T-cell (primary cell): Measurements from ENCODE around the gene KCNK13. TPM values are rescaled to one million over a fixed set of nuclear protein-coding genes. Genes with fewer than 3 reads are reported as not detected.

Experiments
- ATAC-seq, 4 experiments: fragments of 200-7000 bp in 3 of 4; fragments of 150-1000 bp in 1 of 4; cut with Tn5 transposase; replicated peaks in 1 of 4; 1 replicate in 3 of 4; 2 replicates in 1 of 4; pipeline ENCODE4 v1.10.0; 2021; ENCODE audit warnings: moderate library complexity in 3 of 4, mild to moderate bottlenecking in 2 of 4, moderate number of reproducible peaks in 1 of 4
- CTCF ChIA-PET, 2 donors: fragments of 300-600 bp; sonication (Branson Sonifier 250); formaldehyde crosslinking; loops; one replicate each; lab custom pipeline; 2022; ENCODE audit warnings: antibody characterized with exemption in 2 of 2; lab: Charles Lee
- POLR2A ChIA-PET, 2 donors: fragments of 300-600 bp; sonication (Branson Sonifier 250); formaldehyde crosslinking; loops; one replicate each; lab custom pipeline; 2022; ENCODE audit warnings: antibody characterized with exemption in 2 of 2; lab: Charles Lee
- DNase-seq, 35 experiments: peaks; one replicate each; pipeline versions ENCODE4 v3.0.0 to v3.0.0-alpha.2; 2013 to 2023
- H3K27ac ChIP-seq: one replicate; pipeline ENCODE4 v1.5.1; 2013; ENCODE audit warnings: low read length
- H3K27me3 ChIP-seq, 2 experiments: replicated peaks in 1 of 2; 1 replicate in 1 of 2; 2 replicates in 1 of 2; pipeline versions ENCODE4 v1.6.1 to v1.7.0; 2013; ENCODE audit warnings: low read length in 1 of 2, mixed read lengths in 1 of 2; ENCODE audit not compliant: control insufficient read depth in 2 of 2, insufficient read depth in 2 of 2; ENCODE audit errors: extremely low read depth in 1 of 2
- H3K36me3 ChIP-seq, 2 donors: 1 replicate in 1 of 2; 2 replicates in 1 of 2; pipeline versions ENCODE4 v1.6.1 to v1.7.0; 2013; ENCODE audit warnings: low read length in 1 of 2; ENCODE audit not compliant: control insufficient read depth in 2 of 2, insufficient read depth in 1 of 2; ENCODE audit errors: extremely low read depth in 1 of 2
- H3K4me1 ChIP-seq, 2 experiments: 1 replicate in 1 of 2; 2 replicates in 1 of 2; pipeline versions ENCODE4 v1.6.1 to v1.7.0; 2013; ENCODE audit warnings: low read length in 2 of 2, mixed read lengths in 1 of 2; ENCODE audit not compliant: insufficient read depth in 2 of 2, control insufficient read depth in 1 of 2; ENCODE audit errors: extremely low read depth in 1 of 2
- H3K4me3 ChIP-seq, 2 donors: 1 replicate in 1 of 2; 2 replicates in 1 of 2; pipeline versions ENCODE4 v1.5.1 to v1.7.0; 2013; ENCODE audit warnings: mild to moderate bottlenecking in 2 of 2, low read length in 1 of 2, moderate library complexity in 1 of 2; ENCODE audit not compliant: control insufficient read depth in 1 of 2; ENCODE audit errors: extremely low read depth in 1 of 2
- H3K9me3 ChIP-seq: 2 replicates; pipeline ENCODE4 v1.7.0; 2013
- H3K27ac Mint-ChIP-seq, 2 donors: one replicate each; pipeline ENCODE4 v1.8.0; 2020 to 2021; ENCODE audit warnings: mild to moderate bottlenecking in 2 of 2, mixed read lengths in 2 of 2
- H3K27me3 Mint-ChIP-seq, 2 donors: one replicate each; pipeline ENCODE4 v1.8.0; 2021 to 2022; ENCODE audit warnings: mixed read lengths in 2 of 2
- H3K36me3 Mint-ChIP-seq: one replicate; pipeline ENCODE4 v1.8.0; 2021; ENCODE audit warnings: mixed read lengths
- H3K4me1 Mint-ChIP-seq, 3 donors: one replicate each; pipeline ENCODE4 v1.8.0; 2020 to 2022; ENCODE audit warnings: mixed read lengths in 3 of 3, mild to moderate bottlenecking in 1 of 3
- H3K4me3 Mint-ChIP-seq, 3 donors: one replicate each; pipeline ENCODE4 v1.8.0; 2020 to 2022; ENCODE audit warnings: mild to moderate bottlenecking in 3 of 3, mixed read lengths in 3 of 3, moderate library complexity in 3 of 3
- H3K9me3 Mint-ChIP-seq, 3 donors: one replicate each; pipeline ENCODE4 v1.8.0; 2020 to 2022; ENCODE audit warnings: mixed read lengths in 3 of 3
- WGBS: methylation state at CpG from one replicate; pipeline ENCODE4 v1.1.5; 2013; ENCODE audit warnings: missing lambda C conversion rate; ENCODE audit not compliant: insufficient coverage; 5-methylcytosine and 5-hydroxymethylcytosine counted together
- total RNA-seq, 35 experiments: library from RNA in 6 of 35; stranded (reverse) in 6 of 35; fragments of 120-200 nt in 1 of 35; gene quantifications; one replicate each; pipeline versions ENCODE4 v1.2.1 to v1.2.4 and lab custom pipeline; 2013 to 2026

KCNK13 gene
- total RNA-seq, 5 donors from 2014 or later (not counting 1 experiment from before 2014, with no cell fraction given), result not detected

DNA sequence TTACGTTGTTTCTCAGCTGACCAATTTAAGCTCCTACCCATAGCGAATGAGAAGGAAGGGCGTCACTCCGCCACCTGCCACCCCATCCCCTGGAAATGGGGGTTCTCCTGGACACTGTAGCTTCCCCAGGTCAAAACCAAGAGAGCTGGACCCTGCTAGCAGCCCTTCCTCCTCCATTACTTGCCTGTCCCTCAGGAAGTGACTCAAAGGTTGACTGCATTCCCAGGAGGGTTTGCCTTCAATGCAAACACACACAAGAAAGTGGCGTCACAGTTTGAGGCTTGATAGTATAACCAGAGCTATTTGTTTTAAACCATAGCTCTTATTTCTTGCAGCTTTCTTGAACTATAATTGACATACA lies 79.1 kb downstream of the KCNK13 start:
- POLR2A ChIA-PET, result no interaction called here
- no peak overlapping the region for H3K27ac ChIP-seq
- 100% methylated on average over 2 of the region's 5 CpGs for WGBS
- no peak for ATAC-seq
- peaks cover 0 to 3% (median 0%) of the 10 kb centered on the region in 3 donors for H3K9me3 Mint-ChIP-seq
- H3K27me3 Mint-ChIP-seq, result peaks cover 14 to 28% of the 10 kb centered on the region in 2 donors
- no peaks in the 10 kb centered on the region for H3K4me1 ChIP-seq
- no peak overlapping the region for H3K4me3 ChIP-seq
- no peaks in the 10 kb centered on the region for H3K36me3 ChIP-seq
- H3K9me3 ChIP-seq, result no peaks in the 10 kb centered on the region
- H3K4me1 Mint-ChIP-seq, result no peaks in the 10 kb centered on the region
- CTCF ChIA-PET, result no interaction called here
- H3K4me3 Mint-ChIP-seq, result no peak overlapping the region
- H3K36me3 Mint-ChIP-seq, result no peaks in the 10 kb centered on the region
- peaks cover 4 to 13% of the 10 kb centered on the region in 2 experiments for H3K27me3 ChIP-seq
- no peak for DNase-seq
- no peak overlapping the region for H3K27ac Mint-ChIP-seq

DNA sequence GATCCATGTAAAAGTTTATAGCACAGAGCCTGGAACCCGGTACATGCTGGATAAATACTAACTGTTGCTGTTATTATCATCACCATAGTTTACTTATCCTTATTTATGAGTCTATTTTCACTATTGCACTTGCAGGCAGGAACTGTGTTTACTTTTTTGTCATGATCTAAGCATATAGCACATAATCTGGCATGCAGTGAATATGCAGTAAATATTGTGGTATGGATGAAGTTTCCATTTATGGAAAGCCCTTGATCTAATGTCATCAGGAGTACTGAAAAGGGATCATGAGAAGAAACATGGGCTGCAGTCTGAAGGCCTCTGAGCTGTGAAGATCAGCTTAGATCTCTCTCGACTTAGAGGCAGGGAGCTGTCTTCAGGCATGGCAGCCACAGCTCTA lies 91.6 kb downstream of the KCNK13 start:
- Histone ChIP-seq H3K9me3 (no peaks in the 10 kb centered on the region), H3K36me3 (no peaks in the 10 kb centered on the region), H3K27ac (no peak overlapping the region), H3K4me3 (no peak overlapping the region), H3K4me1 (no peaks in the 10 kb centered on the region), H3K27me3 (peaks cover 0 to 12% of the 10 kb centered on the region in 2 experiments)
- Mint-ChIP-seq H3K27ac (no peak overlapping the region), H3K4me3 (no peak overlapping the region), H3K9me3 (peaks cover 0 to 6% (median 6%) of the 10 kb centered on the region in 3 donors), H3K27me3 (peaks cover 15 to 17% of the 10 kb centered on the region in 2 donors), H3K4me1 (no peaks in the 10 kb centered on the region), H3K36me3 (no peaks in the 10 kb centered on the region)
- ChIA-PET POLR2A (no interaction called here), CTCF (no interaction called here)
- WGBS, result 86% methylated on average over 1 of the region's 2 CpGs
- DNase-seq, result no peak
- no peak for ATAC-seq

DNA sequence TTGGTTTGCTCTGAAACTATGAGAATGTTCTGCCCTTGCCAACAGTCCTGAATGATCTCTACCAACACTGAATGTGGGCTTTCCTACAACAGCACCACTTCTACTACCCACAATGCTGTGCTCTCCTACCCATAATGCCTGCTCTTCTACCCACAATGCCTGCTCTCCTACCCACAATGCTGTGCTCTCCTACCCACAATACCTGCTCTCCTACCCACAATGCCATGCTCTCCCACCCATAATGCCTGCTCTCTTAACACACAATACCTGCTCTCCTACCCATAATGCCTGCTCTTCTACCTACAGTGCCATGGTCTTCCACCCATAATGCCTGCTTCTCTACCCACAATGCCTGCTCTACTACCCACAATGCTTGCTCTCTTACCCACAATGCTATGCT lies 92.3 kb downstream of the KCNK13 start:
- DNase-seq, result no peak
- ChIA-PET CTCF (no interaction called here), POLR2A (no interaction called here)
- no peaks in the 10 kb centered on the region for H3K36me3 Mint-ChIP-seq
- ATAC-seq, result no peak
- Histone ChIP-seq H3K27ac (no peak overlapping the region), H3K4me1 (no peaks in the 10 kb centered on the region), H3K9me3 (no peaks in the 10 kb centered on the region), H3K27me3 (peaks cover 0 to 16% of the 10 kb centered on the region in 2 experiments), H3K36me3 (no peaks in the 10 kb centered on the region), H3K4me3 (no peak overlapping the region)
- H3K4me3 Mint-ChIP-seq, result no peak overlapping the region
- H3K27ac Mint-ChIP-seq, result no peak overlapping the region
- no peaks in the 10 kb centered on the region for H3K4me1 Mint-ChIP-seq
- H3K27me3 Mint-ChIP-seq, result peaks cover 12 to 16% of the 10 kb centered on the region in 2 donors
- peaks cover 0 to 6% (median 6%) of the 10 kb centered on the region in 3 donors for H3K9me3 Mint-ChIP-seq

DNA sequence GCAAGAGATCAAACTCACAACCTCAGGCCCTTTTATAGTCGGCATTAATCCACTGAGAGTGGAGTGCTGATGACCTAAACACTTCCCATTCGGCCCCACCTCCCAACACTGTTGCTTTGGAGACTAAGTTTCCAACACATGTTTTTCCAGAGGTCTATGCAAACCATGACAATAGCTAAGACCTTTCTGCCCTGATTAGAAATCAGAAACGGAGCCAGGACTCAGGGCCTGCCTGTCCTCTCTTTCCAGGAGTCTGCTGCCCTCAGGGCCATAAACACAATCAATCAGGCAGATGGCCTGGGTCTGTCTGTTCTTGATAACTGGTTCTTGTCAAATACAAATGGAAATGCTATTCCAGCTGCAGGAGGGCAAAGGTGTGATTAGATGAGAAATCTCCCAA lies 97.4 kb downstream of the KCNK13 start:
- H3K4me3 ChIP-seq, result no peak overlapping the region
- peaks cover 0 to 4% (median 4%) of the 10 kb centered on the region in 3 donors for H3K9me3 Mint-ChIP-seq
- no peak for ATAC-seq
- peaks cover 12 to 23% of the 10 kb centered on the region in 2 donors for H3K27me3 Mint-ChIP-seq
- H3K27me3 ChIP-seq, result peaks cover 0 to 21% of the 10 kb centered on the region in 2 experiments
- H3K27ac Mint-ChIP-seq, result no peak overlapping the region
- WGBS, result 65% methylated on average over 3 of the region's 3 CpGs
- H3K27ac ChIP-seq, result no peak overlapping the region
- H3K4me1 Mint-ChIP-seq, result no peaks in the 10 kb centered on the region
- H3K9me3 ChIP-seq, result no peaks in the 10 kb centered on the region
- no peak overlapping the region for H3K4me3 Mint-ChIP-seq
- no peaks in the 10 kb centered on the region for H3K36me3 ChIP-seq
- POLR2A ChIA-PET, result no interaction called here
- DNase-seq, result no peak
- no peaks in the 10 kb centered on the region for H3K4me1 ChIP-seq
- H3K36me3 Mint-ChIP-seq, result no peaks in the 10 kb centered on the region
- CTCF ChIA-PET, result no interaction called here

DNA sequence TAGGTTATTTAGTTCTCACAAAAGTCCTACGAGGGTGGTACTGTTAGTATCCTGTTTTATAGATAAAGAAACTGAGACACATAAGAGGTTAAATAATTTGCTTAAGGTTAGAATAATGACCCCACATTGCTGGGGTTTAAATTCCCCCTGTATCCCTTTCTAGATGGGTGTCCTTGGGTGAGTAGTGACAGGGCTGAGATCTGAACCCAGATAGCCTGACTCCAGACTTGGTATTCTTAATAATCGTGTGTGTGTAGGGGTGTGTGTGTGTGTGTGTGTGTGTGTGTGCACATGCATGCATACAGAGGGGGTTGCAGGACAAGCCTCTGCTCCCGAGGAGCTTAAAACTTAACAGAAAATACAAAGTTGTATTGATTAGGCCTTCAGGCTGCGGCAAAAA lies 97.9 kb downstream of the KCNK13 start:
- H3K27ac Mint-ChIP-seq, result no peak overlapping the region
- POLR2A ChIA-PET, result no interaction called here
- Histone ChIP-seq H3K36me3 (no peaks in the 10 kb centered on the region), H3K9me3 (no peaks in the 10 kb centered on the region), H3K27me3 (peaks cover 0 to 21% of the 10 kb centered on the region in 2 experiments), H3K27ac (no peak overlapping the region), H3K4me3 (no peak overlapping the region), H3K4me1 (no peaks in the 10 kb centered on the region)
- no CpG with 5 or more reads among the region's 4 CpGs for WGBS
- no peaks in the 10 kb centered on the region for H3K9me3 Mint-ChIP-seq
- no peaks in the 10 kb centered on the region for H3K36me3 Mint-ChIP-seq
- H3K27me3 Mint-ChIP-seq, result peaks cover 12 to 23% of the 10 kb centered on the region in 2 donors
- no peak for ATAC-seq
- CTCF ChIA-PET, result no interaction called here
- no peak for DNase-seq
- no peaks in the 10 kb centered on the region for H3K4me1 Mint-ChIP-seq
- no peak overlapping the region for H3K4me3 Mint-ChIP-seq

DNA sequence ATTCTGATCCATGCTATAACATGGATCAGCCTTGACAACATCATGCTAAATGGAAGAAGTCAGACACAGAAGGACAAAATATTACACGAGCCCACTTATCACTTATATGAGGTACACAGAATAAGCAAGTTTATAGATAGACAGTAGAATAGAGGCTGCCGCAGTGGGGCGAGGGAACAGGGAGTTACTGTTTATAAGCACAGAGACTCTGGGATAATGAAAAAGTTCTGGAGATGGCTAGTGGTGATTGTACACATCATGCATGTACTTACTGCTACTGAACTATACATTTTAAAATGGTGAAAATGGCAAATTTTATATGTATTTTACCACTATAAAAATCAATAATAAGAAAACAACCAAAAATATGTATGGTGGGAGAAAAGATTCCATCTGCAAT lies 99.3 kb downstream of the KCNK13 start:
- no peak overlapping the region for H3K4me3 Mint-ChIP-seq
- H3K4me1 ChIP-seq, result no peaks in the 10 kb centered on the region
- no peaks in the 10 kb centered on the region for H3K36me3 Mint-ChIP-seq
- no peaks in the 10 kb centered on the region for H3K4me1 Mint-ChIP-seq
- H3K27ac ChIP-seq, result no peak overlapping the region
- H3K4me3 ChIP-seq, result no peak overlapping the region
- no peaks in the 10 kb centered on the region for H3K9me3 Mint-ChIP-seq
- no peak overlapping the region for H3K27ac Mint-ChIP-seq
- ChIA-PET POLR2A (no interaction called here), CTCF (no interaction called here)
- H3K9me3 ChIP-seq, result no peaks in the 10 kb centered on the region
- H3K27me3 ChIP-seq, result peaks cover 0 to 16% of the 10 kb centered on the region in 2 experiments
- no peak for ATAC-seq
- WGBS, result no CpG with 5 or more reads among the region's 3 CpGs
- DNase-seq, result no peak
- H3K36me3 ChIP-seq, result no peaks in the 10 kb centered on the region
- H3K27me3 Mint-ChIP-seq, result peaks cover 3 to 15% of the 10 kb centered on the region in 2 donors
